NCI-H510A treated with DMSO at 0.1 percent for 48 hours (cell line): ENCODE data around the gene CHID1.

Experiments used
- DNase-seq: peaks from one replicate; lab custom pipeline; 2025; lab: John Stamatoyannopoulos, UW

Gene CHID1

GRCh38 chr11:864898-865297, 45.7 kb downstream of the CHID1 start:
- DNase-seq, result no peak

DNA sequence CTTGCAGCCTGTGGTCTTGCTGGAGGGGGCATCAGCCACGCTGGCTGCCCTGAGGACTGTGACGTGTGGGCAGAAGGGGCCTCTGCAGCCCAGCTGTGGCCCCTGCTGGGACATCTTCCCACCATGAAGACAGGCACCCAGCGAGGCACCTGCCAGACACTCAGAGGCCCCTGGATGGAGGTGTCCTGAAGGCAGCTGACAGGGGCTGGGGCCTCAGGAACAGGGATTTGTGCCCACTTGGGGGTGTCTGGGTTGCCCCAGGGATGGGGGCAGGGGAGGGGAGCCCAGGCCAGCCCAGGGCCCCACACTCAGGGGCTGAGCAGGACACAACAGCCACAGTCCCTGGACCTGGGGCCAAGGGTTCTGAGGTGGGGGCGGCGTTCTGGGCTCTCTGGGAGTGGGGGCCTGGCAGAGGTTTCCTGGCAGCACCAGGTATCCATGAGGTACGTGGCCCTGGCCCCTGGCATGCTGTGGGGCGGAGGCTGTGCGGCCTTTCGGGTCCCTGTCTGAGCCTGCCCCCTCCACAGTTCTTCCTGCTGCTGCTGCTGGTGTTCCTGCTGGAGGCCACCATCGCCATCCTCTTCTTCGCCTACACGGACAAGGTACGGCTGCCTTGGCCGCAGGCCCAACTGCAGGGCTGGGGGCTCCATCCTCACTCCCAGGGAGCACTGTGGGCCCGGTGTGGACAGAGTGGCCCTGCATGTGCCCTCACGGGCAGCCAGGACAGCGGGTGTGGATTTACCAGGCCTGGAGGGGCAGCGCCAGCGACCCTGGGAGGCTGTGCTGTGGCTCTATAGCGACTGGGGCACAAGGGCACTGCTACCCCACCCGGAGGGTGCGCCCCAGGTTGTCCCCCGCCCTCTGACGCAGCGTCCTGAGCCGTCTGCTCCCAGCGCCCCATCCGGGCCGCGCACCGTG, 46.4 kb downstream of the CHID1 start:
- no peak for DNase-seq

- DNase-seq, result no peak
Observed at GRCh38 chr11:863023-863909, 47.3 kb downstream of the CHID1 start.

DNA sequence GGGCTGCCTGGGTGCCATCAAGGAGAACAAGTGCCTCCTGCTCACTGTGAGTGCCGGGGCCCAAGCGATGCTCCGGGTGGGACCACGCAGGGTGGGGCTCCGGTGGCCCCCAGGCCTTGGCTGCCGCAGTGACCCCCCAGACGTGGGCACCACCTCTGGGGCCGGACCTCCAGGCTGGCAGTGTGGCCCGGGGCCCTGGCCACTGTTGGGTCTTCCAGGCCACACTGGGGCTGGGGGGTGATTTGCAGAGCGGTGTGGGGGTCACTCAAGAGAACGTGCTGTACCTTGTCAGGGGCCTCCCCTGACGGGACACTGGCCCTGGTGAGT, 48.0 kb downstream of the CHID1 start:
- no peak for DNase-seq

DNA sequence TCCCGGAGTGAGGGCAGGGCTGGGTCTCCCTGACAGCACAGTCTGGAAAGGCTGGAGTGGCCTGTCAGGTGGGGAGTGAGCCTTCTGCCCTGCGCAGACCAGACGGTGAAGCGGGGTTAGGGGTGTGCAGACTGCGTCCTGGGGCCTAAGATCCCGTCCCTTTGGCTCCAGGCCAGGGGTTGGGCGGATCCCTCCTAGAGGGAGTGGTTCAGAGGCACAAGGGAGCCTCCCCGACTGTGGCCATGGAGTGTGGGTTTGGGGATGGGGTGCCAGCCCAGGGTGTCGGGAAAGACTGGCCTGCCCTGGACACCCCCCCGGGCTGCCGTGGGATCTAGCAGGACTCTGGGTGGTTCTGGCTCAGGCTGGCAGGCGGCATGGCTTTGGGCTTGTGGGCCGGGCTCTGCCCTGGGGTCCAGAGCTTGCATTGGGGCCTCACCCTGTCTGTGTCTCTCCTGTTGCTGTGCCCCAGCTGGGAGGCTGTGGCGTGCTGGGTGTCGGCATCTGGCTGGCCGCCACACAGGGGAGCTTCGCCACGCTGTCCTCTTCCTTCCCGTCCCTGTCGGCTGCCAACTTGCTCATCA, 48.4 kb downstream of the CHID1 start:
- no peak for DNase-seq

DNA sequence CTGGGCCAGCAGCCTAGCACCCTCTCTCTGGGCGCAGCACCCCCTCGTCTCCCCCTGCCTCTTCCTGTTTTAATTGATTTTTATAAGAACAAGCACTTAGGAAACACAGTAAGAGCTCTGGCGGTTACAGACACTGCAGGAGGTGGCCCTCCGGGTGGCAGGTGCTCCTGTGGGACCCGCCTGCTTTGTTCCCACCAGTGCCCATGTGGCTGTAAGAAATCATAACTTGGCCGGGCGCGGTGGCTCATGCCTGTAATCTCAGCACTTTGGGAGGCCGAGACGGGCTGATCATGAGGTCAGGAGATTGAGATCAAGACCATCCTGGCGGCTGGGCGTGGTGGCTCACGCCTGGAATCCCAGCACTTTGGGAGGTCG, 49.5 kb downstream of the CHID1 start:
- peak; percentile 18 for DNase-seq

DNA sequence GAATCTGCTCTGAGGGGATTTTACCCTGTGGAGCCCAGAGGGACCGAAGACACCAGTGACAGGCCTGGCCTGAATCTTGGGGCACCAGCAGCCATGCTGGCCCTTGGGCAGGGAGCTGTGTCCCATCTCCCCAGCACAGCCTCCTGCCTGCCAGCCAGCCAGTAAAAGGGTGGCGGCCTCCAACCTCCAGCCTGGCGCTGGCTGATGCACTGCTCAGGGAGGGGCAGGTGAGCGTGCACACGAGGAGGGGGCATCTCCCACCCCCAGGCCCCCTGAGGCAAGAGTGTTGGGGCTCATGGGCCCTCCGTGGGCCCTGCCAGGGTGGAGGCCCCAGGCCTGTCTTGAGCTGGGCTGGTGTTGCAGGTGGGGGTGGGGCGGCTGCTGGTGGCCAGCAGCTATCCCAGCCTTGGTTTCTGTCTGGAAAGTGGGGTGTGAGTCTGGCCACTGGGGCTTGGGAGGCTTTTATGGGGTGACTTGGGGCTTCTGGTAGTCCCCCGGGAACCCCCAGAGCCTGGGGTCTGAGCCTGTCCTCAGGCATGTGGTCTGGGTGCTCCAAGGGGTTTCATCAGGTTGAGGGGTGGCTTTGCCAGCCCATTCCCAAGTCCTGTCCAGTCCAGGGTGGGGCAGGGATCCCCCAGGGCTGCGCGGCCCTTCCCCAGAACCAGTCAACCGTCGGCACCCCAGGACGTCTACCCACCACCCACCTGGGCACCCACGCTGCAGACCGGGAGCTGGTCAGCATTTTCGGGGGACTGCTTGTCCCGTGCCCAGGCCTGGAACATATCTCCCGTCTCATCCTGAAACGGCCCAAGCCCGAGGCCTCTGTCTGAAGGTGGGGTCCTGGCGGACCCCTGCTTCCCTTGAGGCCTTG, 50.1 kb downstream of the CHID1 start:
- no peak for DNase-seq

- DNase-seq, result peak; percentile 27
Observed at GRCh38 chr11:859394-860131, 51.0 kb downstream of the CHID1 start.

DNA sequence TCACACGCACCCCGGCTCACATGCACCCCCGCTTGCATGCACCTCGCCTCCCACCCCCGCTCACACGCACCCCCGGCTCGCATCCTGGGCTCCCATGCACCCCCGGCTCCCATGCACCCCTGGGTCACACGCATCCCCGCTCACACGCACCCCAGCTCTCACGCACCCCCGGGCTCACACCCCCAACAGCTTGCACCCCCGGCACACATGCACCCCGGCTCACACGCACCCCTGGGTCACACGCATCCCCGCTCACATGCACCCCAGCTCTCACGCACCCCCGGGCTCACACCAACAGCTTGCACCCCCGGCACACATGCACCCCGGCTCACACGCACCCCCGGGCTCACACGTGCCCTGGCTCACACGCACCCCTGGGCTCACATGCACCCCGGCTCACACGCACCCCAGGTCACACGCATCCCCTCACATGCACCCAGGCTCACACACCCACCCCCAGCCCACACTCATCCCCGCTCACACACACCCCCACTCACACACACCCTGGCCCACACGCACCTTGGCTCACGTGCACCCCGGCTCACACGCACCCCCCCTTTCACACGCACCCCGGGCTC, 51.8 kb downstream of the CHID1 start:
- DNase-seq, result no peak

DNA sequence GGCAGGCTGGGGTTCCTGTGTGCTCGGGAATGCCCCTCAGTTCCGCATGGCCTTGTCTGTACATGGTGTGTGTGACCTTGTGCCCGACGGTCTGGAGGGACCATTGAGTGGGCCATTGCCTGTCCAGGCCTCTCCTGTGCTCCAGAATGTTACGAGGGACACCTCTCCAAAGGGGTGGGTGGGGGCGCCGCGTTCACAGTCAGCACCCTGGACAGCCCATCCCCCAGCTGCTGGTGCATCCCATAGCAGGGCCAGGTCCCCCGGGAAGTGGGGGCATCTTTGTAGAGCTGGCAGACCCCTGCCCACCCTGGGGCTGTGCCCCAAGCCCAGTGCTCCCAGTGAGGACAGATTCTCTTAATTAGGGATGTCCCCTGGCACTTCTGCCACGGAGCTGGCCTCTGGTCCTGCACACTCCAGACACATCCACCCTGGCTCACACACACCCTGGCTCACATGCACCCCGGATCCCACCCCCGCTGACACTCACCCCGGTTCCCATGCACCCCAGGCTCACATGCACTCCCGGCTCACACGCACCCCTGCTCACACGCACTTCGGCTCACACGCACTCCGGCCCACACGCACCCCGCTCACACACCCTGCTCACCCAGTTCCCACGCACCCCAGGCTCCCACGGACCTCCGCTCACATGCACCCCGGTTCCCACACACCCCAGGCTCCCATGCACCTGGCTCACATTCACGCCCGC, 52.4 kb downstream of the CHID1 start:
- no peak for DNase-seq

- DNase-seq, result no peak
Observed at GRCh38 chr11:856397-856796, 54.2 kb downstream of the CHID1 start.

DNA sequence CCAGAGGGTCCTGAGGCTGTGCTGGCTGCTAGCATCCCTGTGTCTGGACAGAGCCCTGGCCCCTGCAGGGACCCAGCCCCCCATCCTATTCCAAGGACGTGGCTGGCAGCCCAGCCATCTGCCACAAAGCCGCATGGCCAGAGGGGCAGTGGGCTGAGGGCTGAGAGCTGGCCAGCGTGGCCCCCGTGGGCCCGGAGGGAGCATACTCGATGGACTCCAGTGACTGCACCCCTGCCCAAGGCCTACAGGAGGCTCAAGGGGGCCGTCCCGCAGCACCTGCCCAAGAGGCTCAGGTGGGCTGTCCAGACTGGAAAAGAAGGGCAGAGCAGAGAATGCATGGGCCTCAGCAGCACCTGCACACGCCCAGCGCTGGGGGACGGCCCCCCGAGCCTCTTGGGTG, 54.8 kb downstream of the CHID1 start:
- DNase-seq, result no peak

DNA sequence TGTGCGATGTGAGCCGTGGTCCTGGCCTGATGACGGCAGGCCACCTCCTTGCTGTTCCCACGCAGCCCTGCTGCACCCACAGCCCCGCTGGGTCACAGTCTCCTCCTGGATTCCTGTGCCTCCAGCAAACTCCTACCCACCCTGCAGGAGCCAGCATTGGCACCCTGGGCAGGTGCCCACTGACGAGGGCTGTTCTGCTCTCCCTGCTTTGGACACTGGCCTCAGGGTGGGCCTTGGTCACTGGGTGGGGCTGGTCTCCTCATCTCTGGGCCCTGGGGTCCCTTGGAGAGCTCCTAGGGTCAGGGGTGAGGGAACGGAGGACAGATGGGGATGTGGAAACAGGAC, 55.3 kb downstream of the CHID1 start:
- no peak for DNase-seq

GRCh38 chr11:854601-855329, 55.8 kb downstream of the CHID1 start:
- no peak for DNase-seq

DNA sequence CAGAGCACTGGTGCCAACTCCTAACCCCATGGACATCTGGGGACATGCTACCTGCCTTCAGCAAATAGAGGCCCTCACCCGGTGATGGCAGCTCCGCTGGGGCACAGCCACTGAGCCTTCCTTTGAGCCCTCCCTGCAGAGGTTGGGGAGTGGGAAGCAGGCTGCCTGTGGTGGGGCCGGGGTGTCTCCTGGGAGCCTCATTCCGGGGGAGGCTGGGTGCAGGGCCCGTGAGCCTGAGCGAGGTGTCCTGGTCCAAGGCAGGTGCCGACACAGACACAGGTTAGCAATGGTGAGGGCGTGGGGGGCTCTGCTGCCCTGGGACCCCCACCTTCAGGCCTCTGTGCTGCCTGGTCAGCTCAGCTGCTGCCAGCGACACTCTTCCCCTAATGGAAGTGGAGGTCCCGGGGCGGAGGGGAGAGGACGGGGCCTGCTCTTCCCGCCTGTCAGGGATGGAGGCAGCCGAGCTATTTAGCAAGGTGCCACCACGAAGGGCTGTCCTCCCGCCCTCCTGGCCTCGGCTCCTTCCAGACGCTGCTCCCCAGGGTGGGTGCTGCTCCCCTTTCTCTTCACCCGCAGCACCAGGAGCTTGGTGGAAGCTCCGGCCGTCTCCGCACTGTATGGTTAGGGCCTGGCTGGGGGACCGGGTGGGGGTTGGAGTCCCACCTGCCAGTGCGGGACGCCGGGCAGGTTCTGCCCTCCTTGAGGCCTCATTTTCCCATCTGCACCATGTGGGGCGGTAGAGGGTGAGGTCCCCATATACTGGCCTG, 56.7 kb downstream of the CHID1 start:
- no peak for DNase-seq

GRCh38 chr11:852762-853161, 57.8 kb downstream of the CHID1 start:
- no peak for DNase-seq

GRCh38 chr11:850775-851763, 59.5 kb downstream of the CHID1 start:
- no peak for DNase-seq
